Mesodermal cell (in vitro differentiated cells): Measurements from ENCODE around the gene PRR13.
"Not testable (repeated sequence)": the region's sequence is repeated elsewhere in the genome, so short reads cannot be mapped to it uniquely, and the experiment has no call there.

ENCODE experiments used
- H3K27ac ChIP-seq: 2 replicates; pipeline ENCODE4 v1.7.0; 2013; ENCODE audit warnings: mild to moderate bottlenecking, low read depth, low read length, moderate library complexity; ENCODE audit not compliant: severe bottlenecking
- H3K36me3 ChIP-seq: 2 replicates; pipeline ENCODE4 v1.7.1; 2013; ENCODE audit warnings: mild to moderate bottlenecking, low read length, moderate library complexity; ENCODE audit not compliant: control insufficient read depth, insufficient read depth
- H3K4me1 ChIP-seq: one replicate; pipeline ENCODE4 v1.7.1; 2013; ENCODE audit warnings: mild to moderate bottlenecking, low read length; ENCODE audit not compliant: insufficient read depth, control insufficient read depth, poor library complexity, severe bottlenecking
- H3K4me3 ChIP-seq: 2 replicates; pipeline ENCODE4 v1.7.0; 2013; ENCODE audit warnings: low read length, control low read depth, mild to moderate bottlenecking; ENCODE audit not compliant: insufficient read depth, poor library complexity, severe bottlenecking; ENCODE audit errors: extremely low read depth
- H3K9me3 ChIP-seq: 2 replicates; pipeline ENCODE4 v1.7.1; 2013; ENCODE audit warnings: mild to moderate bottlenecking, low read length, moderate library complexity; ENCODE audit not compliant: control insufficient read depth
- WGBS, 2 experiments: methylation state at CpG; one replicate each; pipeline ENCODE4 v1.1.5; 2013; ENCODE audit warnings: missing lambda C conversion rate in 2 of 2; ENCODE audit not compliant: insufficient coverage in 2 of 2; 5-methylcytosine and 5-hydroxymethylcytosine counted together

PRR13 gene

GRCh38 chr12:53472056-53472582 lies 30.6 kb downstream of the PRR13 start:
- peaks cover 99% of the 10 kb centered on the region for H3K36me3 ChIP-seq
- H3K9me3 ChIP-seq: no peaks in the 10 kb centered on the region
- H3K4me1 ChIP-seq: peaks cover 5% of the 10 kb centered on the region
- no peak overlapping the region for H3K27ac ChIP-seq
- no CpG with 5 or more reads among the region's 1 CpG for WGBS, 2 experiments
- H3K4me3 ChIP-seq: no peak overlapping the region

- Histone ChIP-seq H3K4me1 (peaks cover 5% of the 10 kb centered on the region), H3K4me3 (no peak overlapping the region), H3K9me3 (no peaks in the 10 kb centered on the region), H3K27ac (peak overlapping the region; percentile 3), H3K36me3 (peaks cover 99% of the 10 kb centered on the region)
- WGBS, 2 experiments: no CpG with 5 or more reads among the region's 2 CpGs
Observed at GRCh38 chr12:53474077-53474476, 32.5 kb downstream of the PRR13 start.

- Histone ChIP-seq H3K4me3 (no peak overlapping the region), H3K9me3 (no peaks in the 10 kb centered on the region), H3K4me1 (peaks cover 7% of the 10 kb centered on the region), H3K36me3 (peaks cover 99% of the 10 kb centered on the region), H3K27ac (no peak overlapping the region)
- WGBS, 2 experiments: 95 to 96% methylated on average over 8 to 11 of the region's 13 CpGs
Observed at GRCh38 chr12:53474819-53475218, 33.3 kb downstream of the PRR13 start.

- Histone ChIP-seq H3K4me1 (peaks cover 14% of the 10 kb centered on the region), H3K4me3 (no peak overlapping the region), H3K27ac (no peak overlapping the region), H3K9me3 (no peaks in the 10 kb centered on the region), H3K36me3 (peaks cover 100% of the 10 kb centered on the region)
- WGBS, 2 experiments: 75 to 82% methylated on average over 2 of the region's 2 CpGs
Observed at GRCh38 chr12:53476769-53477209, 35.3 kb downstream of the PRR13 start.

- Histone ChIP-seq H3K27ac (peak overlapping the region; percentile 45), H3K36me3 (peaks cover 99% of the 10 kb centered on the region), H3K4me3 (no peak overlapping the region), H3K9me3 (no peaks in the 10 kb centered on the region), H3K4me1 (peaks cover 12% of the 10 kb centered on the region)
- 80% methylated on average over 1 of the region's 1 CpG; no CpG with 5 or more reads in 1 of the 2 experiments for WGBS, 2 experiments
Observed at GRCh38 chr12:53478865-53479264, 37.3 kb downstream of the PRR13 start.

GRCh38 chr12:53479331-53479730 lies 37.8 kb downstream of the PRR13 start:
- 100% methylated on average over 1 to 2 of the region's 5 CpGs for WGBS, 2 experiments
- peaks cover 9% of the 10 kb centered on the region for H3K4me1 ChIP-seq
- H3K9me3 ChIP-seq: no peaks in the 10 kb centered on the region
- H3K27ac ChIP-seq: peak overlapping the region; percentile 45
- peaks cover 99% of the 10 kb centered on the region for H3K36me3 ChIP-seq
- no peak overlapping the region for H3K4me3 ChIP-seq

GRCh38 chr12:53480491-53481442 lies 39.2 kb downstream of the PRR13 start:
- H3K4me3 ChIP-seq: no peak overlapping the region
- peaks cover 95% of the 10 kb centered on the region for H3K36me3 ChIP-seq
- 89 to 94% methylated on average over 3 to 5 of the region's 12 CpGs for WGBS, 2 experiments
- H3K27ac ChIP-seq: peak overlapping the region; percentile 47
- H3K4me1 ChIP-seq: peaks cover 9% of the 10 kb centered on the region
- no peaks in the 10 kb centered on the region for H3K9me3 ChIP-seq

- Histone ChIP-seq H3K27ac (peak overlapping the region; percentile 3), H3K36me3 (peaks cover 95% of the 10 kb centered on the region)
- H3K4me3 ChIP-seq, H3K4me1 ChIP-seq, H3K9me3 ChIP-seq: not testable (repeated sequence)
- WGBS, 2 experiments: 93 to 95% methylated on average over 6 of the region's 6 CpGs
Observed at GRCh38 chr12:53481458-53481857, 39.9 kb downstream of the PRR13 start.

GRCh38 chr12:53481939-53482586 lies 40.5 kb downstream of the PRR13 start:
- H3K36me3 ChIP-seq: peaks cover 92% of the 10 kb centered on the region
- H3K4me1 ChIP-seq: peaks cover 9% of the 10 kb centered on the region
- H3K4me3 ChIP-seq: no peak overlapping the region
- peak overlapping the region; percentile 16 for H3K27ac ChIP-seq
- no peaks in the 10 kb centered on the region for H3K9me3 ChIP-seq
- 97 to 100% methylated on average over 5 to 6 of the region's 9 CpGs for WGBS, 2 experiments

- 94 to 99% methylated on average over 10 to 16 of the region's 18 CpGs for WGBS, 2 experiments
- peaks cover 88% of the 10 kb centered on the region for H3K36me3 ChIP-seq
- H3K4me1 ChIP-seq: peaks cover 9% of the 10 kb centered on the region
- H3K27ac ChIP-seq: peak overlapping the region; percentile 23
- no peaks in the 10 kb centered on the region for H3K9me3 ChIP-seq
- no peak overlapping the region for H3K4me3 ChIP-seq
Observed at GRCh38 chr12:53482626-53483168, 41.2 kb downstream of the PRR13 start.
